ACC112 (cell line): Measurements from ENCODE around the gene ABCC12.

Experiments used
- H2AFZ ChIP-seq: fragments of 200-600 bp; sonication (generic); one replicate; pipeline ENCODE4 v1.6.0; 2017; ENCODE audit warnings: antibody characterized with exemption, low read length; ENCODE audit not compliant: unreplicated experiment
- H3K27ac ChIP-seq: fragments of 200-600 bp; sonication (generic); 2 replicates; pipeline ENCODE4 v1.5.1; 2014; ENCODE audit warnings: low read depth, mild to moderate bottlenecking, antibody characterized with exemption, low read length, moderate library complexity
- H3K27me3 ChIP-seq: fragments of 200-600 bp; sonication (generic); 2 replicates; pipeline ENCODE4 v1.6.1; 2014; ENCODE audit warnings: mild to moderate bottlenecking, antibody characterized with exemption, low read length, moderate library complexity, mixed read lengths; ENCODE audit not compliant: insufficient read depth
- H3K36me3 ChIP-seq: fragments of 200-600 bp; sonication (generic); 2 replicates; pipeline ENCODE4 v1.6.1; 2016; ENCODE audit warnings: mild to moderate bottlenecking, antibody characterized with exemption, low read length, moderate library complexity, mixed read lengths; ENCODE audit not compliant: insufficient read depth
- H3K4me1 ChIP-seq: fragments of 200-600 bp; sonication (generic); one replicate; pipeline ENCODE4 v1.6.1; 2016; ENCODE audit warnings: low read length, mixed read lengths; ENCODE audit not compliant: insufficient read depth, unreplicated experiment, control insufficient read depth
- H3K4me3 ChIP-seq: fragments of 200-600 bp; sonication (generic); 2 replicates; pipeline ENCODE4 v1.5.1; 2014; ENCODE audit warnings: mild to moderate bottlenecking, low read depth, low read length
- H3K79me2 ChIP-seq: fragments of 200-600 bp; sonication (generic); one replicate; pipeline ENCODE4 v1.6.0; 2016; ENCODE audit warnings: low read length; ENCODE audit not compliant: control insufficient read depth, unreplicated experiment, insufficient read depth

ABCC12 gene

DNA sequence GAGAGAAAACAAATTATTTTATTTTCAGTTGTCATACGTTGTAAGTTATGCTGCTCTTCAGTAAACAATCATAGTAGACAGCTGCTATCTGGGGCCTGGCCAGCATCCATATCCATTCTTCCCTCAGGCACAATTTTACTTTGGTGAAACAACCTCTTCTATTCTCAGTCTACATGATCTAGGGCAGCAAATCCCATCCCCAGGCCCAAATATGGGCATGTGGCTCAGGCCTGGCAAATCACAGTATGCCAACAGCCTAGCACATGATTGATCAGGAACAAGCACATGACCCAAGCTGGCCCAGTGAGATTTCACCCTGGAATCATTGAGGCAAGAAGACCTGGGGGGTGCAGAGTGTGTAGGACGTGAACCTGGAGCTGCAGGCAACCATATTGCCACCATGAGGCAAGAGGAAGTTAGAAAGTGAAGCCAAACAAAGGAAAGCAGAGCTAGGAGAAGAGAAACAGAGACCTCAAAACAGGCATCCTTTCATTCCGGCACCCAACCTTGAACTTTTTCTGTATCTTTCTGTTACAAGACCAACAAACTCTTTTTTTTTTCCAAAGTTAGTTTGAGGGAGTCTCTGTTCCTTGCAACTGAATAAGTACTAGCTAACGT lies 10.3 kb upstream of the ABCC12 start:
- Histone ChIP-seq H3K4me1 (peaks cover 18% of the 10 kb centered on the region), H3K4me3 (no peak overlapping the region), H2AFZ (no peak overlapping the region), H3K27ac (no peak overlapping the region), H3K79me2 (no peaks in the 10 kb centered on the region), H3K36me3 (no peaks in the 10 kb centered on the region), H3K27me3 (no peaks in the 10 kb centered on the region)

DNA sequence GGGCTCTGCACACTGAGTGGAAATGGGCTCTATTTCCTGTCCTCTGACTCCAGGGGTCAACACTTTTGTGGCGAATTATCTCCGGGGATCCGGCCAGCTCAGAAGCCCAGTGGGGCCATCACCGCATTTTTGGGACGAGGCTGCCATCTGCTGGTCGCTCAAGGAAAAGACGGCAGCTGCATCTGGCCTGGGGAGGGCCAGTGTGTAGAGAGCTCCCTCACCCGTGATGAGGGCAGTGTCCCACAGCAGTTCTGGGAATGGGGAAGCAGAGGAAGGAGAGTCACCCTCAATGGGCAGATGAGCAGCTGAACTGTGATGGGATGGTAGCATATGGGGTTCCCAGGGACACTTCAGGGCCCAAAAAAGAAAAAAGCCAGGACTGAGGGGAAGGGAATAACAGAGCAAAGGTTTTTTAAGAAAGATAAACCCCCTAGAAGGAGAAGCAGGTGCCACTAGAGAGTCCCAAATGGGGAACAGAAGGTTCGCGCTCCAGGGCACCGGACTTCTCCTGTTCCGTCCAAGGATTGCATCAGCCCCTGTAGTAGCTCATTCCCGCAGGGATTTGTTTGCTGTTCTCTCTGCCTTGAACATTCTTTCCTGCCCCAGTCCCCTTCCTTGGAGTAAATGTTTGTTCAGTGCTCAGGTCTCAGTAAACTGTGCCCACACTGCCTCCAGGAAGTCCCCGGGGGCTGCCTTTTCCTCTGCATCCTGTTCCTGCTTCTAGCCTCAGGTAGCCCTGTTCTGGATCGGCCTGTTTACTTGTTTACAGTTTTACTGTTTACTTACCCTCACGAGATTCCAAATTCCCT lies 9.3 kb upstream of the ABCC12 start:
- H3K4me3 ChIP-seq, result no peak overlapping the region; the same call in 1 of the 2 replicates
- H2AFZ ChIP-seq, result peak overlapping the region; percentile 28
- no peaks in the 10 kb centered on the region for H3K79me2 ChIP-seq
- H3K36me3 ChIP-seq, result no peaks in the 10 kb centered on the region
- peaks cover 23% of the 10 kb centered on the region for H3K4me1 ChIP-seq
- no peak overlapping the region for H3K27ac ChIP-seq
- no peaks in the 10 kb centered on the region for H3K27me3 ChIP-seq

DNA sequence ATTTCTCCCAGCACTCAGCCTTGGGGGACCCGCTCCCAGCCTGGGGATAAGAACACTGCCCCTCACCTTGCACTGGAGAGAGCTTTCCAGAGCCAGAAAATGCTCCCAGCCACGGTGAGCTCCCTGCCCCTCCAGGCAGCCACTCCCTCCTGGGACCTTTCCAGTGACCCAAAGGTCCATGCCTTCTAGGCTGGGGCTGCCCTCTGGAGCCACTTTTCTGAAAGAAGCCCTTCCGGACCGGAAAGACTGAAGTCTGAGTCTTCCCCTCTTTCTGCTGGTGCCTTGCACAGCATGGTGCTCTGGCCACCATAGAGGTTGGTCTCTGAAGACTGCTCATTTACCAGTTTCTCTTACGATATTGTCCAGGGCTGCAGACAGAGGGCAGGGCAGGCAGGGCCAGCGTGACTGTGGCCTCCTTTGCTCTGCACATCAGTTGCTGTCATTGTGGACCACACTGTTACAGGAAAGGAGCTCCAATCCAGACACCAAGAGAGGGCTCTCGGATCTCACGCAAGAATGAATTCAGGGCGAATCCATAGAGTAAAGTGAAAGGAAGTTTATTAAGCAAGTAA lies 7.1 kb upstream of the ABCC12 start:
- H3K79me2 ChIP-seq, result no peaks in the 10 kb centered on the region
- H3K36me3 ChIP-seq, result no peaks in the 10 kb centered on the region
- H3K27ac ChIP-seq, result no peak overlapping the region
- no peak overlapping the region for H3K4me3 ChIP-seq
- no peaks in the 10 kb centered on the region for H3K27me3 ChIP-seq
- peaks cover 38% of the 10 kb centered on the region for H3K4me1 ChIP-seq
- no peak overlapping the region for H2AFZ ChIP-seq

DNA sequence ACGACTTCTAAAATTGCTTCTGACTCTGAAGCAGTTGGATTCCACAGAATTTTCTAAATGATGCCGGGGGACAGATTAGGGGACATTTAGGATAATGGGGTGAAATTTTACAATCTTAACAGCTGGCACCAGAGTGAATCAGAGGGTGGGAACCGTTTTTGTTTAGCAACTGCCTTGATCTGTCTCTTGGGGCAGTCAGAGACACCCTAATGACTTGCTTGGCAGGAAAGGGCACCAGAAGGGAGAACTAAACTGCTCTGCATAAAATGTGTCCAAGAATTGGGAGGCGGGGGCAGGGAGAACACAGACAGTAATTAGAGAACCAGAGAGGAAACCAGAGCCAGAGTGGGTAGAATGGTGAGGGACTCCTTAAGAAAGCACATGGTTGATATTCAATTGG lies 6.1 kb upstream of the ABCC12 start:
- H3K4me3 ChIP-seq, result no peak overlapping the region
- H3K79me2 ChIP-seq, result no peaks in the 10 kb centered on the region
- H2AFZ ChIP-seq, result no peak overlapping the region
- peaks cover 42% of the 10 kb centered on the region for H3K4me1 ChIP-seq
- no peaks in the 10 kb centered on the region for H3K27me3 ChIP-seq
- no peaks in the 10 kb centered on the region for H3K36me3 ChIP-seq
- no peak overlapping the region for H3K27ac ChIP-seq

DNA sequence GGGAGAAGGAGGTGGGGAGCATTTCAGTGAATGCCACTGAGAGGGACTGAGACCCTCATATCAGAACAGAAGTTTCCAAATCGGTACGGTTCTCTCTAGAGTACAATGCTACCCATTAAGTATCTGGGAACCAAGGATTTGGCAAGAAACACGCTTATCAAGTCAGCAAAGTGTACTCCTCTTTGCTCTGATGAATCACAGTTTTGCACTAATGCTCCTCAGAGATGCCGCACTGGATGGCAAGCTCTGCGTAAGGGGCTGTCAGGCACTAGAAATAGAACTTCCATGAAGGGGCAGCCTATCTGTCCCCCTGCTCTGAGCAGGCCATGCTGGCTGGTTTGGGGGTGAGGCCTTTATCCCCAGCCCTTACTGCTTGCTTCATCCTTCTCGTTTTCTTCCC lies 4.8 kb upstream of the ABCC12 start:
- Histone ChIP-seq H2AFZ (no peak overlapping the region), H3K27ac (no peak overlapping the region)

DNA sequence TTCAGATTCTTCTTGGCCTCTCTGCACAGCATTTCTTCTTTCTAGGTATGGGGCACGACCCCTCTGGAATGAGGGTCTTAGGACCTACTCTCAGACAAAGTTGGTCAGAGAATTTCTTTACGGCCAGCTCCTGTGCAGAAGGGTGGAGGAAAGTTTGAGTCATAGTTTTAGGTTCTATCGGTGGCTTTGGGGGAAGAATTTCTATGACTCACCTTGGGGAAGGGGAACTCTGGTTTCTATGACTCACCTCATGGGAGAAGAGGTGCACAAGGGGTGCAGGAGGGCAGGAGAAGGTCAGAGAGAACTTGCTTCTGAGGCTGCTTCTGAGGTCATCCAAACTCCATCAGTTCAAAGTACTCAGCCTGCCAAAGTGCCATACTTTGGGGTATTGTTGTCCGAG lies 2.5 kb upstream of the ABCC12 start:
- no peaks in the 10 kb centered on the region for H3K79me2 ChIP-seq
- no peak overlapping the region for H2AFZ ChIP-seq
- no peaks in the 10 kb centered on the region for H3K27me3 ChIP-seq
- peaks cover 34% of the 10 kb centered on the region for H3K4me1 ChIP-seq
- no peaks in the 10 kb centered on the region for H3K36me3 ChIP-seq
- no peak overlapping the region for H3K4me3 ChIP-seq
- H3K27ac ChIP-seq, result peak overlapping the region; percentile 52

More for the DNA sequence above, 4.8 kb upstream of the ABCC12 start:
- peaks cover 41% of the 10 kb centered on the region for H3K4me1 ChIP-seq
- H3K36me3 ChIP-seq, result no peaks in the 10 kb centered on the region
- H3K27me3 ChIP-seq, result no peaks in the 10 kb centered on the region
- H3K4me3 ChIP-seq, result no peak overlapping the region
- no peaks in the 10 kb centered on the region for H3K79me2 ChIP-seq

DNA sequence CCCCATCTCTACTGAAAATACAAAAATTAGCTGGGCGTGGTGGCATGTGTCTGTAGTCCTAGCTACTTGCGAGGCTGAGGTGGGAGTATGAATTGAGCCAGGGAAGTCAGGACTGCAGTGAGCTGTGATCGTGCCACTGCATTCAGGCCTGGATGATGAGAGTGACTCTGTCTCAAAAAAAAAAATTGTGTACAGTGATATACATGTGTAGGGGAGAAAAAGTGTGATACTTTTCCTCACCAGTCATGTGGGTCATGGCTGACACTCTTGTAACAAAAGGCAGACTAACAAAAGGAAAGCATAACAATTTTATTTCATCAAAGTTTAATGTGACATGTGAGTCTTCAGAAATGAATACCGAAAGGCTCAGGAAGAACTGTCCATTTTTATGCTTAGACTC lies 2.0 kb upstream of the ABCC12 start:
- peaks cover 34% of the 10 kb centered on the region for H3K4me1 ChIP-seq
- H3K27ac ChIP-seq, result peak overlapping the region; percentile 52

DNA sequence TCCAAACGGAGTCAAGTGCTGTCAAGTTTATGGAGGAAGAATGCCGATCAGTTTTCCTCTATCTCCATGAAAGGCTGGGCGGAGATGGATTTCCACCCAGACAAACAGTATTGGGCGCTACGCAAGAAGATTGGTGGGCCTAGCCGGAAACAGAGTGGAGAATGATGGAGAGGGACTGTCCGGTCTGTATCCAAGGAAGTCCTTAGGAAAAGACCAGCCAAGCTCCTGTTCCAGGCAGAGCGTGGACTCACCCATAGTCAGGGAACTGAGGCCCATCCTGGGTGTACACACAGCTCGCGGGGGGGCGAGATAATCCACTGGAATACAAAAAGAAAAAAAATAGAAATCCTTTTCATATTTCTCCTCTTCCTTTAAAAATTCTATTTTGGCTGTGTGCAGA lies 1.5 kb upstream of the ABCC12 start:
- peaks cover 33% of the 10 kb centered on the region for H3K4me1 ChIP-seq
- peak overlapping the region; percentile 52; the same call in 1 of the 2 replicates for H3K27ac ChIP-seq
- no peaks in the 10 kb centered on the region for H3K36me3 ChIP-seq
- no peak overlapping the region for H2AFZ ChIP-seq
- H3K79me2 ChIP-seq, result no peaks in the 10 kb centered on the region
- no peak overlapping the region for H3K4me3 ChIP-seq
- H3K27me3 ChIP-seq, result no peaks in the 10 kb centered on the region

More for the DNA sequence above, 2.0 kb upstream of the ABCC12 start:
- H3K4me3 ChIP-seq, result no peak overlapping the region
- H3K36me3 ChIP-seq, result no peaks in the 10 kb centered on the region
- H2AFZ ChIP-seq, result no peak overlapping the region
- no peaks in the 10 kb centered on the region for H3K79me2 ChIP-seq
- no peaks in the 10 kb centered on the region for H3K27me3 ChIP-seq

DNA sequence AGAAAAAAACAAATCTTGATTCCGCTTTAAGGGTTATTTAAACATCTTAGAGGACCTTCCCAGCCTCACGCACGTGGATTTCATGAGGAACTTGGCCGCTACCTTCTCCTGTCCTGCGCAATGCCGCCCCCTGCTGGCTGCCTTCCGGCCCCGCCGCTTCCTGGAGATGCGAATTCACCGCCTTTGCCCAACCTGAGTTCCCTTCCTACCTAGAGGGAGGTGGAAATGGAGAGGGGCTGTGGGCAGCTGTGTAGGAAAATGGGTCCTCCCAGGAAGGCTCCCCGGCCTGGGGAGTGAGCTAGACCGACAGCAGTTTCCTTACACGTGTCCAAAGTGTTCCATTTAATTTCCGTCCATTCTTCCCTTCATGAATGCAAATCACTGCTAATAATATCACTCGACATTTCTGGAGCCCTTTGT lies 1.0 kb upstream of the ABCC12 start:
- no peaks in the 10 kb centered on the region for H3K27me3 ChIP-seq
- no peaks in the 10 kb centered on the region for H3K36me3 ChIP-seq
- peak overlapping the region; percentile 44; the same call in 1 of the 2 replicates for H3K4me3 ChIP-seq
- no peak overlapping the region; the same call in 1 of the 2 replicates for H3K27ac ChIP-seq
- no peaks in the 10 kb centered on the region for H3K79me2 ChIP-seq
- H3K4me1 ChIP-seq, result peaks cover 28% of the 10 kb centered on the region
- peak overlapping the region; percentile 47 for H2AFZ ChIP-seq

DNA sequence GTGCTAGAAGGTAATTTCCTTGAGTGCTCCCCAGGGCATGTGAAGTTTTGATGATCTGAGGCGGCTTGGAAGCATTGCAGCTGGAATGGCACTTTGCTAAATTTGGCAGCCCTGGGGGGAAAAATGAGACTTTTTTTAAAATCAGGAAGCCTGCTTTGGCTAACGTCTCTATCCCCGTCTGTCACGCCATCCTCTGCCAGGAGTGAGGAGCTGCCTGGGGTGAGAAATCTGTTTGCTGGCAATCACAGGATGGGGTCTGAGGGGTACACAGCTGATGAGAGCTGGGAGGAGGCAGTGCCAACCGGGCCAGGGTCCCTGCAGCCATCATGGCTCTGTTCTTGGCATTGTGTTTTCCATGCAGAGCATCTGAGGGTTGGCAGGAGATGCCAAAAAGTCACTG lies 2.0 kb downstream of the ABCC12 start:
- no peaks in the 10 kb centered on the region for H3K79me2 ChIP-seq
- H3K4me3 ChIP-seq, result no peak overlapping the region
- H3K4me1 ChIP-seq, result peaks cover 12% of the 10 kb centered on the region
- no peaks in the 10 kb centered on the region for H3K36me3 ChIP-seq
- H3K27ac ChIP-seq, result no peak overlapping the region
- no peak overlapping the region for H2AFZ ChIP-seq
- H3K27me3 ChIP-seq, result no peaks in the 10 kb centered on the region
